ENCODE measurements around the gene RNASE9. TPM values are rescaled to one million over a fixed set of nuclear protein-coding genes. Genes with fewer than 3 reads are reported as not detected.

The RNASE9 gene
- total RNA-seq, 1 experiment from 2014 or later, result not detected

GRCh38 chr14:20607617-20608016 is 46.8 kb upstream of the RNASE9 start:
- intact Hi-C loops (cut with micrococcal nuclease; ENCODE audit: unreplicated experiment), result loop anchor here (5.0 kb wide), 3 partner anchors 75 to 190 kb away; partner anchors contain the start of gene PNP
- no peak overlapping the region for H3K4me3 Mint-ChIP-seq (ENCODE audit: low read depth, unreplicated experiment)
- no peaks in the 10 kb centered on the region for H3K27me3 Mint-ChIP-seq (ENCODE audit: unreplicated experiment)
- CTCF ChIA-PET, result interaction anchor here (0.7 to 1.5 kb wide), 2 partner anchors 192 to 280 kb away, joined by 4 to 6 read pairs; no protein-coding TSS in a partner anchor
- no peak overlapping the region for H3K27ac Mint-ChIP-seq (ENCODE audit: unreplicated experiment)
- TF ChIP-seq CTCF (IDR thresholded peaks at IDR 0.05; ENCODE audit: unreplicated experiment), result no peak
- H3K9me3 Mint-ChIP-seq (ENCODE audit: low read depth, unreplicated experiment), result no peaks in the 10 kb centered on the region
- H3K4me1 Mint-ChIP-seq (ENCODE audit: low read depth, unreplicated experiment), result no peaks in the 10 kb centered on the region
- no TSS peak for BruUV-seq (replicated peaks)
- DNase-seq, result no peak
- H3K36me3 Mint-ChIP-seq (ENCODE audit: insufficient read depth, unreplicated experiment), result no peaks in the 10 kb centered on the region

DNA sequence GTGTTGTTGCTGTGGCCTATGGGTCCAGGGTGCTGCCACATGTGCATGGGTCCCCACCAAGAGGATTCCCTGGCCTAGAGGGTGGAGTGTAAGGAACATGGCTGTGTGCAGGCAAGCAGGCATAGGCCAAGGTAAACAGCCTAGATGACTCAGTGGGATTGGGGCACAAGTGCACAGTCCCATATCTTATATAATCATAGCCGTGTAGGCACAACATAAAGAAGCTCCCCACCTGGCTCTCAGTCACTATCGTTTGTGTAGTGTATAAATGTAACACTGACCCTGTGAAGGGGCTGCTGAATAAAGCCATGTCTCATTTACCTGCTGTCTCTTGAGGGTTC is 46.0 kb upstream of the RNASE9 start:
- no peak for TF ChIP-seq CTCF (IDR thresholded peaks at IDR 0.05; ENCODE audit: unreplicated experiment)
- Mint-ChIP-seq H3K4me1 (ENCODE audit: low read depth, unreplicated experiment) (no peaks in the 10 kb centered on the region), H3K27ac (ENCODE audit: unreplicated experiment) (no peak overlapping the region), H3K9me3 (ENCODE audit: low read depth, unreplicated experiment) (no peaks in the 10 kb centered on the region), H3K36me3 (ENCODE audit: insufficient read depth, unreplicated experiment) (no peaks in the 10 kb centered on the region), H3K27me3 (ENCODE audit: unreplicated experiment) (no peaks in the 10 kb centered on the region), H3K4me3 (ENCODE audit: low read depth, unreplicated experiment) (no peak overlapping the region)
- BruUV-seq (replicated peaks), result no TSS peak
- no peak for DNase-seq
- intact Hi-C loops (cut with micrococcal nuclease; ENCODE audit: unreplicated experiment), result loop anchor here (5.0 kb wide), 3 partner anchors 75 to 190 kb away; partner anchors contain the start of gene PNP
- CTCF ChIA-PET, result interaction anchor here (0.7 to 1.5 kb wide), 3 partner anchors 191 to 279 kb away, joined by 3 to 6 read pairs (median 4); no protein-coding TSS in a partner anchor

DNA sequence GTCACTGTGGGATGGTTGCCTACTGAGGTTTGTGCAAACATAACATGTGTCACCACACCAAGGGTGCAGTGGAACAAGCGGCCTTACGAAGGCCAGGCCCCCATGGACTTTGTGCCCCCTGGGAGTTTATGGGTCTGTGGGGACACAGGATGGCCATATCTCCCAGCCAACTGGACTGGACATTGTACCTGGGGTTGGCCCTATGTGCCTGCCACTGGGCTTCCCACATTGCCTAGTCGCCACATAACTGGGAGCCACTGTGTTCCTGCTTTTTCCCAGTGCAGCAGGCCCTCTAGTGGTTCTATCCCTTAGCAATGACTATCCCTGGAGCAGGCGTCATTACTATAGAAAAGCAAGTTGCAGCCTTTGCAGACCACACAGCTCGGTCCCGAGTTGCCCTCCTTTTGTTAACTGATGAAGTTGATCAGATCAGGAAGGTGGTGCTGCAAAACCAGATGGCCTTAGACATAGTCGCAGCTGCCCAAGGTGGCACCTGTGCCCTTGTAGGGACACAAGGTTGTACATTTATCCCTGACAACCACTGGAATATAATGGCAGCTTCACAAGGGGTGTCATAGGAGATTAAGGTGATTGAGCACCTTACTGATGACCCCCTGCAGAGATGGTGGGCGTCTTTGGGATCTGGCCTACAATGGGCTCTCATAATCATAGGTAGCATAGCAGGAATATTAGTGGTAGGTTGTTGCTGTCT is 45.5 kb upstream of the RNASE9 start:
- Mint-ChIP-seq H3K36me3 (ENCODE audit: insufficient read depth, unreplicated experiment) (no peaks in the 10 kb centered on the region), H3K27me3 (ENCODE audit: unreplicated experiment) (no peaks in the 10 kb centered on the region), H3K27ac (ENCODE audit: unreplicated experiment) (no peak overlapping the region), H3K9me3 (ENCODE audit: low read depth, unreplicated experiment) (no peaks in the 10 kb centered on the region), H3K4me3 (ENCODE audit: low read depth, unreplicated experiment) (no peak overlapping the region), H3K4me1 (ENCODE audit: low read depth, unreplicated experiment) (no peaks in the 10 kb centered on the region)
- peak; percentile 46 for DNase-seq
- TF ChIP-seq CTCF (IDR thresholded peaks at IDR 0.05; ENCODE audit: unreplicated experiment), result no peak
- no TSS peak for BruUV-seq (replicated peaks)
- CTCF ChIA-PET, result interaction anchor here (0.6 to 1.5 kb wide), 3 partner anchors 43 to 205 kb away, joined by 3 to 6 read pairs (median 3); no protein-coding TSS in a partner anchor
- intact Hi-C loops (cut with micrococcal nuclease; ENCODE audit: unreplicated experiment), result loop anchor here (5.0 kb wide), 3 partner anchors 74 to 189 kb away; partner anchors contain the start of gene PNP

GRCh38 chr14:20603813-20604690 is 43.2 kb upstream of the RNASE9 start:
- Mint-ChIP-seq H3K4me1 (ENCODE audit: low read depth, unreplicated experiment) (no peaks in the 10 kb centered on the region), H3K4me3 (ENCODE audit: low read depth, unreplicated experiment) (no peak overlapping the region), H3K27me3 (ENCODE audit: unreplicated experiment) (peaks cover 10% of the 10 kb centered on the region), H3K27ac (ENCODE audit: unreplicated experiment) (no peak overlapping the region), H3K36me3 (ENCODE audit: insufficient read depth, unreplicated experiment) (no peaks in the 10 kb centered on the region), H3K9me3 (ENCODE audit: low read depth, unreplicated experiment) (no peaks in the 10 kb centered on the region)
- no peak for TF ChIP-seq CTCF (IDR thresholded peaks at IDR 0.05; ENCODE audit: unreplicated experiment)
- DNase-seq, result no peak
- BruUV-seq (replicated peaks), result no TSS peak
- CTCF ChIA-PET, result interaction anchor here (0.6 kb wide), 1 partner anchor 9 kb away, joined by 6 read pairs; no protein-coding TSS in a partner anchor
- intact Hi-C loops (cut with micrococcal nuclease; ENCODE audit: unreplicated experiment), result no loop called here

Measured in Calu3 (cell line).